ENCODE results near the gene SLC7A10.

DNA sequence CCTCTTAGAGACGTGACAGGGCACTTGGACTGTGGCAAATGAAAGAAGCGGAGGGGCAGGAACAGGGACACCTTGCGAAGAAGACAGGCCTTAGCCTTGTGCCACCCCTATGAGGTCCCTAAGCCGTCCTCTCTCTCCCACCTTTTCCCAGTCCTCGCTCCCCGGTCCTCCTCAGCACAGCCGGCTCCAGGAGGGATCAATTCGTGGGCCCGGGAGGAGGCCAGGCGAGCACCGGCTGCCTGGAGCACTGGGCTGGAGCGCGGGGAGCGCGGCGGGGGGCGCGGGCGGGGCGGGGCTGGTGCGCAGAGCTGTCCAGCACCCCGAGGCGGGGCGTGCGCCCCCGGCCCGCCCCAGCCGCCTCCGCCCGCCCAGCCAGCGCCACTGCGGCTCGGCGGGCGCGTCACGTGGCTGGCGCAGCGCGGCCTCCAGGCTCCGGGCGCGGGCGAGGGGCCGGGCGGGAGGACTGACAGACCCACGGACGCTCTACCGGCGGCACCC, 31.7 kb downstream of the SLC7A10 start, which contains the start of gene LRP3:
- TF ChIP-seq CTCF (IDR thresholded peaks at IDR 0.05) (no peak), POLR2A (IDR thresholded peaks at IDR 0.05) (no peak)

Measured in esophagus squamous epithelium (tissue), 4 donors.